Epithelial cell of prostate (primary cell): ENCODE results near the gene MAPK8IP2.
"Not testable (repeated sequence)": the region's sequence is repeated elsewhere in the genome, so short reads cannot be mapped to it uniquely, and the experiment has no call there.

Experiments
- DNase-seq: peaks from one replicate; pipeline ENCODE4 v3.0.0-alpha.2; 2011; ENCODE audit warnings: low read depth, low spot score
- H3K27ac ChIP-seq: fragments of 450-650 bp; 2 replicates; pipeline ENCODE4 v1.5.1; 2017; ENCODE audit warnings: mild to moderate bottlenecking

The MAPK8IP2 gene

GRCh38 chr22:50611341-50612060 lies 10.9 kb downstream of the MAPK8IP2 start:
- DNase-seq = no peak
- H3K27ac ChIP-seq = no peak overlapping the region

GRCh38 chr22:50612168-50612527 lies 11.6 kb downstream of the MAPK8IP2 start:
- no peak for DNase-seq
- H3K27ac ChIP-seq = no peak overlapping the region

- no peak overlapping the region for H3K27ac ChIP-seq
- DNase-seq = no peak
Measured at GRCh38 chr22:50612528-50613221, 12.1 kb downstream of the MAPK8IP2 start.

GRCh38 chr22:50613291-50613981 lies 12.8 kb downstream of the MAPK8IP2 start:
- DNase-seq = no peak

GRCh38 chr22:50614296-50614695 lies 13.7 kb downstream of the MAPK8IP2 start:
- H3K27ac ChIP-seq, DNase-seq: not testable (repeated sequence)

More at GRCh38 chr22:50613291-50613981, 12.8 kb downstream of the MAPK8IP2 start:
- H3K27ac ChIP-seq = no peak overlapping the region

GRCh38 chr22:50620593-50621355 lies 20.2 kb downstream of the MAPK8IP2 start:
- no peak overlapping the region for H3K27ac ChIP-seq
- DNase-seq = no peak

GRCh38 chr22:50621356-50621880 lies 20.8 kb downstream of the MAPK8IP2 start:
- DNase-seq = no peak
- H3K27ac ChIP-seq = peak overlapping the region; percentile 87

- peak overlapping the region; percentile 87 for H3K27ac ChIP-seq
Measured at GRCh38 chr22:50621948-50622722, 21.5 kb downstream of the MAPK8IP2 start.

GRCh38 chr22:50622723-50623327 lies 22.2 kb downstream of the MAPK8IP2 start:
- peak overlapping the region; percentile 87 for H3K27ac ChIP-seq
- peak; percentile 34 for DNase-seq

More at GRCh38 chr22:50621948-50622722, 21.5 kb downstream of the MAPK8IP2 start:
- no peak for DNase-seq

GRCh38 chr22:50624347-50625130 lies 23.9 kb downstream of the MAPK8IP2 start:
- no peak for DNase-seq
- no peak overlapping the region for H3K27ac ChIP-seq

GRCh38 chr22:50625131-50625567 lies 24.6 kb downstream of the MAPK8IP2 start:
- H3K27ac ChIP-seq = no peak overlapping the region
- DNase-seq = no peak

- H3K27ac ChIP-seq = no peak overlapping the region
- no peak for DNase-seq
Measured at GRCh38 chr22:50625568-50626313, 25.1 kb downstream of the MAPK8IP2 start.

- H3K27ac ChIP-seq = no peak overlapping the region
- no peak for DNase-seq
Measured at GRCh38 chr22:50626314-50626849, 25.8 kb downstream of the MAPK8IP2 start.

- DNase-seq = no peak
- peak overlapping the region; percentile 24 for H3K27ac ChIP-seq
Measured at GRCh38 chr22:50626850-50627641, 26.5 kb downstream of the MAPK8IP2 start.

- DNase-seq = no peak
Measured at GRCh38 chr22:50627642-50628542, 27.3 kb downstream of the MAPK8IP2 start, which contains the start of gene ARSA. ARSA (minus strand) TSS chr22:50628152; CDS start chr22:50627779, 373 bp downstream.

More at GRCh38 chr22:50627642-50628542, 27.3 kb downstream of the MAPK8IP2 start, which contains the start of gene ARSA:
- peak within 1 kb of the TSS; percentile 24 for H3K27ac ChIP-seq
